ENCODE measurements around the gene TSC22D1.
"Not testable (repeated sequence)": the region's sequence is repeated elsewhere in the genome, so short reads cannot be mapped to it uniquely, and the experiment has no call there.

The TSC22D1 gene

GRCh38 chr13:44498969-44499368 is 77.2 kb downstream of the TSC22D1 start:
- DNase-seq, result no peak

GRCh38 chr13:44498502-44498901 is 77.6 kb downstream of the TSC22D1 start:
- peak; percentile 21 for DNase-seq

DNA sequence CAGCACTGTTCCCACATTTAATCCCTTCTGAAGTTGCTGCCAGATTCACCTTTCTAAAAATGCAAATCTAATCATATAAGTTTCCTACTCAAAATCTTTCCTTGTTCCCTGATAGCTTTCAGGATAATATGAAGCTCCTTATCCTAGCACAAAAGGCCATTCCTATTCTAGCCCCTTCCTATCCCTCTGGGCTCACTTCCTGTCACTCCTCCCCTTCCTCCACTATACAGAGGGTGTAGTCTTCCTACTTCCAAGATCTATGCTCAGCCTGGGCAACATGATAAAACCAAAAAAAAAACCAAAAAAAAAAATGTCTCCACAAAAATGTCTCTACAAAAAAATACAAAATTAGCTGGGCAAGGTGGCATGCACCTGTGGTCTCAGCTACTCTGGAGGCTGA is 78.3 kb downstream of the TSC22D1 start:
- DNase-seq, result no peak

DNA sequence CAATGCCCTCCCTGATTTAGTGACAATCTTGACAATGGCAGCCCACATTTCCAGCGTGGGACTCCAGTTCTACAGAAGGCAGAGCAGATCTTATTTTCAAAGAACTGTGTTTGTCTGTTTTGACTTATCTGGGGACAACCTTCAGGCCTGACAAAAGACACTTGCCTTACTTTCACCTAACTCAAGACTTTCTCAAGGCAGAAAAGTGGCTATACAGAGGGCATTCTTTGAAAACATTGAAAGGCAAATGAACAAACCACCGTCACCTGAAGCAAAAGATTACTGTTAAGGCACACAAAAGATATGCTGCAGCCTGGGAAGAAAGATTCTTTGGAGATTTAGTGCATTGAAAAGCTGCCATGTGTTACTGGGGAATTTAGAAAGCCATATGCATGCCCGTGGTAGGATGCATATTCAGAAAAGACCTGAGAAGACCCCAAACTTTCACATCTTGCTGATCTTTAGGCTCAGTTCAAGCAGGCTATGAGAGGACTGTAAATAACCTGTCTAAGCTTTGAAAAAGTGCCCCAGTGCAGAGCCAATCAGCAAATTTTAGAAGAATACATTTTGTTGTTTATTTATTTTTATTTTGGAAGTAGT is 82.8 kb downstream of the TSC22D1 start:
- no peak for DNase-seq

GRCh38 chr13:44489751-44490150 is 86.4 kb downstream of the TSC22D1 start:
- no peak for DNase-seq

- no peak for DNase-seq
Measured at GRCh38 chr13:44487989-44488388, 88.1 kb downstream of the TSC22D1 start.

DNA sequence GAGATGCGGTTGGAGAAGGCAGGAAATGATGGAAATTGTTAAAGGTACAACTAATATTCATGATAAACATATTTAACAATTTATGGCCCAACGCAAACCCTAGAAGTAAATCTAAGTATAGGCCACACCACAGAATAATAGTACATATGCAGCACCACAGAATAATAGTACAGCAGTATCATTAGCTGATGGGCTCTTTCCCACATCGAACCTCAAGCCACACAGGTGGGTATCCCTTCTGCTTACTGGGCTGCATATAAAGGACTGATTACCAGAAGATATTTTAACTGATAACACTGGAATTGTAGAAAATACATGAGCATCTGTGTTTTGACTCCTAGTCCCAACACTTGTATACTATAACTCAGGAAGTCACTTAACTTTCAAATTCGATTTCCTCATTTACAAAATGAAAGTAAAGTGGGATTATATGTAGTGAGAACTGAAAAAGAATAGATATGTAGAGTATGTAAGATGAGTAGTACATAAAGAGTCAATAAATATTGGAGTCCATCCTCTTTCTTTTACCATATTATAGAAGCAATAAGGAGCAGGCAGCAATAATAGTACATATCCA is 91.5 kb downstream of the TSC22D1 start:
- no peak for DNase-seq

DNA sequence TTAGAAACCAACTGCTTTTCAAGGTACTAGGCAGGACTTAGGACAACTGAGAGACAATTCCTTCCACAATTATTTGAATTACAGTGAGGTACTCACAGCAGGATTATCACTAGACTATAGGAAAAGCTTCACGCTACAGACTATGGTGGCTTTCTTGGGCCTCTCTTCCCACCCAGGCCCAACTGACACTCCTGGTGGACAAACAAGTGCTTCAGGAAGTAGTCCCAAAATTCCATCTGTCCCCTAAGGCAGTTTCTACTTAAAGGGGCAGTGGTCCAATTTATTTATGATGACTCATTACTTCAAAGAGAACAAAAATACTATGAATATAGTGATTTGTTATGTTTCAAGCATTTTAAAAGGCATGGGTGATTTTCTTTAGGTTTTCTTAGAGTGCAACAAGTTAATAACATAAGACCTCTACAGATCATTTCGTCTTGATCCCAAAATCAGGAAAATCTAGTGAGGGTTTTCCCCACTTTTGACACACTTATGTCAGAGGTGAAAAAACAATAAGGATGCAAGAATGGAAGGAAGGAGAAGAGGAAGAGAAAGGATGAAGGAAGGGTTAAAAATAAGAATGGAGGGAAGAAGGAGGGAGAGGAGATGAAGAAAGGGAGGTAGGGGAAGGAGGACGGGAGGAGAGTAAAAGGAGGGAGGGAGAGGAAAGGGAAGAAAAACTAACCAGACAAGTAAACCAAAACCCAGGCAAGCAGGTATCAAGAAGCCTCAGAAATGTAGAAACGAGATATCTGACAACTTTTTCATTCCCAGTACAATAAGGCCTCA is 101.8 kb downstream of the TSC22D1 start:
- DNase-seq, result peak; percentile 33

DNA sequence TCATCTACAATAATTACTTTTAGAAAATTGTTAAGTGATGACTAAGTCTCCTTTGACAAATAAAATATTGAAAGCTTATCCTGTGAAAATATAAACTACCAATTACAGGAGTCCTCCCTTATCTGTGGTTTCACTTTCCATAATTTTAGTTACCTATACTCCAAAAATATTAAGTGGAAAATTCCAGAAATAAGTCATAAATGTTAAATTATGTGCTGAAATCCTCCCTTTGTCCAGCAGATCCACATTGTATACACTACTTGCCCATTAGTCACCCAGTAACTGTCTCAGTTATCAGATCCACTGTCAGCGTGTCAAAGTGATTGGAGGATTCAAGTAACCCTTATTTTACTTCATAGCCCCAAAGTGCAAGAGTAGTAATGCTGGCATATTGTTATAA is 104.4 kb downstream of the TSC22D1 start:
- no peak for DNase-seq

DNA sequence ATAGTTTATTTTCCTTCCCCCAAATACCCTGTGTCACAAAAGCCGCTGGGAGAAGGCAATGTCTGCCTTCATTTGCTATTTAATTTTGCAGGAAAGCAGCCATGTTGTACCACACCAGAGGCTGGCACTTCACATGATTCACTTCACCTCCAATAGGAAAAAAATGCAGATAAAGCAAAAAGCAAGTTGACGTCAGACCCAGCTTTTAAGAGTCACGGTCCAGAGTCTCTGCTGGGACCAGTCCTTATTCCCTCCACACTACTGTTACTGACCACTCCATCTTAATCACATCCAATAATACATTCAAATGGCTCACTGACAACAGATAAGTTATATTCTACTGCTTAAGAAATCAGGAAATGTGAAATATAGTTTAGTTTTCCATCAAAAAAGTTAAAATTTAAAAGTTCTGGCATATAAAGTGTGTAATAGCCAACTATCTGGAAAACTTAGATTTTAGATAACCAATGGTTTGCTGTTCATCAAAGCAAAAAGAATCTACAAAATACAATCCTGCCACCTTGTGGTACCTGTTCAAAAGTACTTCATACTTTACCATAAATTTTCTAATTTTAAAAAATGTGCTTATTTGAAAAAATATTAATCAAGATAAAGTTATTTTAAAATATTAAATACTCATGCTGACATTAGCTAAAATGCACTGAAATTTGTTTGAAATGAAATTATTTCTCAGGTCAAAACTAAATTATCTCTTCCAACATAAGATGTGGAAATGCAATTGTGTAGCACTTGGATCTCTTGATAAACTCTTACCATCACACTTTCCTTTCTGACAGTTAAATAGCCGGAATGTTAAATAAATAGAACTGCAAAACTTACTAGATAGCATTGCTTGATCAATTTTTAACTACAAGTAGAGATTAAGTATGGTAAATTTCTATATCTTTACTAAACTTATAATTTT is 105.2 kb downstream of the TSC22D1 start:
- peak; percentile 68 for DNase-seq

GRCh38 chr13:44468874-44469273 is 107.3 kb downstream of the TSC22D1 start:
- DNase-seq, result peak; percentile 40

DNA sequence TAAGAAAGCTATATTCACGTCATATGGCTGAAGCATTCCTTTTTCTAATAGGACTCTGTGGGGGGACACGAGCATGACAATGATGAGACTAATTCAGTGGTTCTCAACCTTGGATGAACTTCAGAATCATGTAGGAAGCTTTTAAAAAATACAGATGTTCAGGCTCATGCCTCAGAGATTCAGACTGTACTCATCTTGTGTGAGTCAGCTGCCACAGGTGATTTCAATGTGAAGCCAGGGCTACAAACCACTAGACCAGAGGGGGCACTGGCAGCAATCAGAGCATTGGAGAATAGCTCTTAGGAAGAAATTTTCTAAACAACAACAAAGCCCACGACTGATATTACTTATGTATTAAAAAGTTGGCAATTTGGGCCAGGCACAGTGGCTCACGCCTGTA is 110.8 kb downstream of the TSC22D1 start:
- DNase-seq, result no peak

GRCh38 chr13:44464471-44464870 is 111.7 kb downstream of the TSC22D1 start:
- DNase-seq, result peak; percentile 75

DNA sequence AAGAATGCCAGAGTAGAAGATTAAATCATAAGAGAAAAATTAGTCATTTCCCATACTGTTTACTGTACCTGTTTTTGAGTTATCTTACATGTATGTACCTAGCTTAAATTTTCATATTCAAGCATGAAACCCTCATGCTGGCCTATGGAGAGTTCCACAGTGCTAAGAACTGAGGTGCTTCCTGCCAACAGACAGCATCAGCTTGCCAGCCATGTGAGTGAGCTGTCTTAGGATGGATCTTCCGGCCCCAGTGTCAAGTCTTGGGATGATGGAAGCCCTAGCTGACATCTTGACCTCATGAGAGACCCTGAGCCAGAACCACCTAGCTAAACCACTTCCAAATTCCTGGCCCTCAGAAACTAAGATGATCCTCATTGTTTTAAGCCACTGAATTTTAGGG is 112.4 kb downstream of the TSC22D1 start:
- peak; percentile 39 for DNase-seq

GRCh38 chr13:44459674-44460073 is 116.5 kb downstream of the TSC22D1 start:
- no peak for DNase-seq

DNA sequence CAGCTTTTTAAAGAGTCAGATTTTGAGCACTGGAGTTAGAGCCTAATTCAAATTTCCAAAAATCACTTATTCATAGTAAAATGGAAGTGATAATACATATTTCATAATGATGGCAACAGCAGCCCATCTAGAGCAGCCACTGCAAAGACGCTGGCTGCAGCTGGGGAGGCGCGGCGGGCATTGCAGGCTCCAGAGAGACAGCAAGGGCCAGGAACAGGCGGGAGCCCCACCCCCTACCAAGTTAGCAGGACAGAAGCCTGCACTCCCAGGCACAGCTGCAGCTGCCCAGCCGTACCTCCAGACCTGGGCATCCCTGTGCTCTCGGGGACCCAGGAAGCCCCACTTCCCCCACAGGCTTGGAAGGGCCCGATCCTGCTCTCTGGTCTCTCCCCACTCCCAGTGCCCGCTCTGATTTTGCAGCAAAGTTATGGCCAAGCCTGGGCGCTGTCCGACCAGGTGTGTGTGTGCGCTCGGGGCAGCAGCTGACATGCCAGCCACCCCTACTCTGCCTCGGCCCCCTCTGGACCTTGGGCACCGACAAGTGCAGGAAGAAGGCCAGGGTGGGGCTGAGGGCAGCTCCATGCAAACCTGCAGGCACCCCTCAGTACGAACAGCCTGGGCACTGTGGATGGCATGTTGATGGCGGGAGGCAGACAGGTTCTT is 117.7 kb downstream of the TSC22D1 start:
- DNase-seq, result no peak

- DNase-seq, result not testable (repeated sequence)
Measured at GRCh38 chr13:44456212-44456611, 119.9 kb downstream of the TSC22D1 start.

GRCh38 chr13:44455769-44456168 is 120.4 kb downstream of the TSC22D1 start:
- no peak for DNase-seq

DNA sequence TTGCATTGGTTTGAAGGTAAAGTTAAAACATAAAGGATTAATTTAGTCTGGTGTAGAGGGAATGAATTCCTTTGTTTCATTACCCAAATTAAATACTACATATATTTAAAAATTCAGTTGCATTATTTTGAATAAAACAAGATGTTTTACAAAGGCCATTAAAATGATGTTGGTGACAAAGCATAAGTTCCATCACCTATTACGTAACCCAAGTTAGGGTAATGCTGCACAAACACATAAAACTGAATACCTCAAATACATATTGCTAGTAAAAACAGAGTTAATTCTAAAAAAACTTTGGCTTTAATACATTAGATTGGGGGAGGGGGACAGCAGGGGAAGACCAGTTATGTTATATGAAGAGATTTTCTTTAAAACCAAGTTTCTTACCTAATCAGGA is 122.2 kb downstream of the TSC22D1 start:
- DNase-seq, result no peak

DNA sequence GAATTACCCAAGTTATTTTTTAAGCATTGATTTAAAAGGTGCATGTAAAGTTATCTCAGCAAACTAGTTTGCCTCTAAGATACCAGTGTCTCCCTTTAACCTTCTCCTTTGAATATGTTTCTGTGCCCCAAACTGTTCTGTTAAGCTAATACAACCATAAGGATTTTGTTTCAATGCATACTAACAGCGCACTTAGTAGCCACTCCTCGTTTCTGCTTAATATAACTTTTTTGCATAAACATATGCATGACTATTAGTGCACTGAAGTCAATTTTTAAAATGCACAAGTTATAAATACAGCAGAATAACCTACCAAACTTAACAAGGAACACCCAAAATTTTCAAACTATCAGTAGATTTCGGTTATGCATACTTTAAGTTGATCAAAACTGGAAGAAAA is 123.1 kb downstream of the TSC22D1 start:
- no peak for DNase-seq

GRCh38 chr13:44452418-44452817 is 123.7 kb downstream of the TSC22D1 start:
- DNase-seq, result no peak

- no peak for DNase-seq
Measured at GRCh38 chr13:44451651-44452050, 124.5 kb downstream of the TSC22D1 start.

- DNase-seq, result no peak
Measured at GRCh38 chr13:44451126-44451525, 125.0 kb downstream of the TSC22D1 start.
